GM19240 (cell line): ENCODE data around the gene DDX39B.

Experiments used
- DNase-seq: peaks from one replicate; pipeline ENCODE4 v3.0.0; 2011; ENCODE audit warnings: low spot score; ENCODE audit not compliant: insufficient read length

DDX39B gene

GRCh38 chr6:31548544-31548873, 6.7 kb upstream of the DDX39B start:
- DNase-seq, result no peak

- no peak for DNase-seq
Measured at GRCh38 chr6:31547727-31548543, 6.1 kb upstream of the DDX39B start.

GRCh38 chr6:31546958-31547726, 5.3 kb upstream of the DDX39B start, which contains the start of gene NFKBIL1:
Gene NFKBIL1 (plus strand): TSS chr6:31547608. CDS start chr6:31547695, 87 bp downstream.
- peak; percentile 52 for DNase-seq

GRCh38 chr6:31546339-31546957, 4.6 kb upstream of the DDX39B start, which contains the start of gene ATP6V1G2:
Gene ATP6V1G2 (minus strand): TSS chr6:31546608. CDS start chr6:31546559, 49 bp downstream.
- DNase-seq, result no peak

GRCh38 chr6:31545291-31545690, 3.5 kb upstream of the DDX39B start:
- DNase-seq, result no peak

- no peak for DNase-seq
Measured at GRCh38 chr6:31544676-31545075, 2.9 kb upstream of the DDX39B start.

GRCh38 chr6:31543639-31544038, 1.8 kb upstream of the DDX39B start:
- DNase-seq, result no peak

GRCh38 chr6:31541059-31541657, 645 bp downstream of the DDX39B start:
- no peak for DNase-seq

- no peak for DNase-seq
Measured at GRCh38 chr6:31540640-31541039, 1.2 kb downstream of the DDX39B start.

- no peak for DNase-seq
Measured at GRCh38 chr6:31538805-31539400, 2.9 kb downstream of the DDX39B start.

- DNase-seq, result no peak
Measured at GRCh38 chr6:31535538-31536324, 6.1 kb downstream of the DDX39B start.

GRCh38 chr6:31534521-31535040, 7.2 kb downstream of the DDX39B start:
- DNase-seq, result no peak

GRCh38 chr6:31534011-31534410, 7.8 kb downstream of the DDX39B start:
- DNase-seq, result no peak

GRCh38 chr6:31533455-31533841, 8.4 kb downstream of the DDX39B start:
- DNase-seq, result no peak

GRCh38 chr6:31532644-31533454, 9.0 kb downstream of the DDX39B start:
- DNase-seq, result no peak

- DNase-seq, result no peak
Measured at GRCh38 chr6:31531771-31532643, 9.8 kb downstream of the DDX39B start.

- DNase-seq, result no peak
Measured at GRCh38 chr6:31531162-31531561, 10.6 kb downstream of the DDX39B start.

- DNase-seq, result no peak
Measured at GRCh38 chr6:31530659-31531058, 11.1 kb downstream of the DDX39B start.
